KBM-7 (cell line): ENCODE measurements around the gene BACH1.

Experiments
- DNase-seq: peaks from one replicate; pipeline ENCODE4 v3.0.0-alpha.2; 2015
- in situ Hi-C: fragments of 300-500 bp; cut with MboI; formaldehyde crosslinking; loops from 2 replicates; pipeline ENCODE4 v1.14.3; 2020; ENCODE audit warnings: low sequenced_read_pairs, low pct_unique_long_range_greater_than_20kb, mixed read lengths

Gene BACH1

DNA sequence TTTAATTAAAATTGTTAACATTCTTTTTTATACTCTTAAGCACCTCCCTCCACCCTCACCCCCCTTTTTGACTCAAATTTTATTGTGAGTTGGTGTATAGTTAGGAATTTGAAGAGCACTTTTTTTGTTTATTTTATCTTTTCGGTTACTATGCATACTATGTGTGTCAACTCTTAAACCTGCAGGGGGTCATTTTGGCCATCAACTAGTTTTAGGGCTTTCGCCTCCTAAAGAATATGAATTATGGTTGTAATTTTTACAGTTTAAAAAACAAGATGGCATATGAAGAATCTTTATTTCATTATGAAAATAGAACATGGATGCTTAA is 9.7 kb downstream of the BACH1 start:
- in situ Hi-C loops: no loop called here

DNA sequence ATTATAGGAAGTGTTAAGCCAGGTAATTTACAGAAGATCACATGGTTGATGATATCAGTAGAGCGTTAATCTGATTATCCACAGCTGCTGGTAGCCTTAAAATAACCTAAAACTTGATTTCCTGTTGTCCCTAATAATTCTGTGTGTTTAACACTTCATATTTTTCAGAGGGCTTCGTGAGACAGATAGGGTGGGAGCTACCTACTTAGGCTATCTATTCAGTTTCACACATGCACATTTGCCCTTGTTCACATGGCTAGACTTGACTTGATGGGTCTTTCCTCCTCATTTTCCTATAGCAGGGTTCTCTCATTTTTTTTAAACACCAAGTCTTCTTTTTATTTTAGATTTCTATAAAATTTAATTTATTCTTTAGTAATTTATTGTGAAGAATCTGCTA is 11.0 kb downstream of the BACH1 start:
- no peak for DNase-seq
- in situ Hi-C loops: no loop called here

More for the DNA sequence above, 9.7 kb downstream of the BACH1 start:
- no peak for DNase-seq

DNA sequence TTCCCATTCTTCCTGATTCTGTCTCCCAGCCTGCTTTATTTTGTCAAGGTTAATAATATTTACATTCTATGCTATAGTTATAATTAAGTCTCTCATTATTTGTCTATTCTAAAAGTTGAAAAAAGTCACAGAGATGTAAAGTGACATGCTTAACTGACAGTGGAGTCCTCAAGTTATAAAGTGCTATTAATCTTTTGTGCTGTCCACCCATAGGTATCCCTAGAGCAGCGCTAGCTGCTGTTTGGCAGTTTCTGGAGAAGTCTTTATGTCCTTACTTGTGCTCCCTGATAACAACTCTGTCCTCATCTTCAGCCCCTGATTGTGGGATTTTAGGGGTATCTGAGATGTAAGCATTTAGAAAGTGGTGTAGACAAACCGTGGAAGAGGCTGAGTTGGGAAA is 13.1 kb downstream of the BACH1 start:
- in situ Hi-C loops: no loop called here
- DNase-seq: no peak

DNA sequence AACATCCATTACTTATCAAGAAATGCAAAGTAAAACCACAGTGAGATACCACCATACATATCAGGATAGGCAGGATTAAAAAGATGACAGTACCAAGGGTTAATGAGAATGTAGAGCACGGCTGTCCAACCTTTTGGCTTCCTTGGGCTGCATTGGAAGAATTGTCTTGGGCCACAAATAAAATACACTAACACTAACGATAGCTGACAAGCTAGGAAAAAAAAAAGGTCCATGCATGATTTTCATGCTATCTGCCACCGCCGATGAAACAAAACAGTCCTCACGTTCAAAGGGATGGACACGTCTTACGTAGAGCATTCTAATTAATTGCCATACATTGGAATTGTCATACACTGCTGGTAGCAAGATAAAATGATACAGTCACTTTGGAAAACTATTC is 14.3 kb downstream of the BACH1 start:
- in situ Hi-C loops: no loop called here
- no peak for DNase-seq

DNA sequence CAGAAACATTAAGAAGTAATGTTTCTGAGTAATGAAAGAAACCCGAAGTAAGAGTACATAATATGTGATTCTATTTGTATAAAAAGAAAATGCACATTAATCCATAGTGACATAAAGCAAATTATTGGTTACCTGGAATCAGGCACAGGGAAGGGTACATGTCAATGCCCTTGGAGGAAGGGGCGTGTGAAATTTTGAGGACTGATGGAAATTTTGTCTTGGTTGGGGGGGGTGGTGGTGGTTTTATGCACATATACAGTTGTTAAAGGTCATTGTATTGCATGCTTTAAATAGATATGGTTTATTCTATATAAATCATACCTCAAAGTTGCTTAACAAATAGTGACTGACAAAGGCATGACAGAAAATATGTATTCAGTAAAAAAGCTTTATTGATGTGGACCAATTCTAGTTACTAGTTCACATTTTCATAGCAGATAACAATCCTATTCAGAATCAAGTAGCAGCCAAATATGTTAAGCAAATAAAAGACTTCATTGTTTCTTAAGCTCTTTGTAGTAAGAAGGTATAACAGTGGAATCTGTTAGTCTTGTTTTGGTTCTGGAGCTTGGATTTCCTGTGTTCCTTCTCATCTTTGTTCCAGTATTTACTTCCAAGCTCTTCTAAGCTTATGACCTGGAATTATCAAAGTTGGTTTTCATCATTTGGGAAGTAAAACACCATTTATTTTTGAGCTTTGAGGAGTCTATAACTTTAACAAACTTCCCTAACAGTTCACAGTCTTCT is 15.1 kb downstream of the BACH1 start:
- in situ Hi-C loops: no loop called here

DNA sequence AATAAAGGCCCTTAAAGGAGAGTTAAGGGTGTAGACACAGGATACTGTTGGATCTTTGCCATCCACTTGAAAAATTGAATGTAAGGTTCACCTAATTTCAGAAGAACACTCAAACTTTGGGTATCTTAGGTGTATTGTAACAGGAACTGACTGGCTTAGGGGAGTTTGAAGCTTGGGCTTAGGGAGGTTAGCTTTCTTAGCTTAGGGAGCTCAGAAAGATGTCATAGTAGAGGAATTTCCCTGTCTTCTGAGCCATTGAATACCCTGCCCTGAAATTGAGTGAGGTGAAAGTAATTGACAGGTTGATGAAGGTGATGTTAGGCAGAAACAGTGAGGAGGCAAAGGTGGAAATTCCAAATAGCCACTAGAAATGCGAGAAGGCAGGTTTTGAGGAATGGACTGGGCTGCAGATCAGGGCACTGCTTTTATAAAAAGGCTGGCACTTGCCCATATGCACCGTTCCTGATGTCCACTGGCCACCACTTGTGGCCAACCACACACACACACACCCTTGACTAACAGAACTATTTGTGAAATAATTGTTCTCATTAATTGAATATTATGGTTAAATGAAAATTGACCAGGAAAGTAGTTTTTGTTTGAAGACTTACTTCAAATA is 16.5 kb downstream of the BACH1 start:
- in situ Hi-C loops: no loop called here
- DNase-seq: no peak

More for the DNA sequence above, 15.1 kb downstream of the BACH1 start:
- DNase-seq: no peak

DNA sequence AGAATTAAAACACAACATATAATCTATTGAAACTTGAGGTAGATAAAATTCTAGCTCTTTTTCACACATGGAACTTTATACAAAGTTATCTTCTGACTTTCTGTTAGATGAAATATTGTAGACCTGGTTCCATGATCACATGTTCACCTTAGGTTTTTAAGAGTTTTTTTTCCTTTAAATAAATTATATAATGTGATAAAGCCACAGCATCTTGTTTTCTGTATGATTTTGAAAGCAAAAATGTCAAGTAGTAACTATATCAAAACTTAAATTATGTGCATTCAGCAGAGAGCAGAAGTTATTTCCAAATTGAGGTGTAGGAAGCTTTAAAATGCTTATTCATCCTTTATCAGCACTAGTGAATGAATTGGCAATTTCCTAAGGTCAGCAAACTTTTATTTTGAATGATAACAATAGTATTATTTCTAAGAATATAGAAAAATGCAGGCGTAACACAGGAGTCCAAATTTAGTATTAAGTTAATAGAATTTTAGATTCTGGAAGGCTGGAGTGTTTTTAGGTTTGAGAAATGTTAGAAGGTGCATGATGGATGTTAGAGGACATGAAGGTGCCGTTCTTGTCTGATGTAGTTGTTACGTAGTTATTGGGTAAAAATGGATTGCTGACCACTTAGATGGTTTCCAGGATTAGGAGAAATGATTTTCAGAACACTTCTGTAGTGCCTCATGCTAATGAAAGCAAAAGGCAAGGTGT is 17.5 kb downstream of the BACH1 start:
- no peak for DNase-seq
- in situ Hi-C loops: no loop called here

DNA sequence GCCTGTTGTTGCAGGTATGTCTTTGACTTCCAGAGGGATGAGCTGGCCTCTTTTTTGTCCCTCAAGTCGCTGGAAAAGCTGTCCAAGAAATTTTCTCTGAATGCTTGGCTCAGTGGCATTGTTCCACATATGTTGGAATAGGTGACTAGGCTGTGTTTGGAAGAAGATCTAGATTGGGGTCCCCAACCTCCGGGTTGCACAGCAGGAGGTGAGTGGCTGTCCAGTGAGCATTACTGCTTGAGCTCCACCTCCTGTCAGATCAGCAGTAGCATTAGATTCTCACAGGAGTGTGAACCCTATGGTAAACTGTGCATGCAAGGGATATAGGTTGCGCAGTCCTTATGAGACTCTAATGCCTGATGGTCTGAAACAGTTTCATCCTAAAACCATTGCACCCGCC is 18.1 kb downstream of the BACH1 start:
- no peak for DNase-seq
- in situ Hi-C loops: no loop called here

DNA sequence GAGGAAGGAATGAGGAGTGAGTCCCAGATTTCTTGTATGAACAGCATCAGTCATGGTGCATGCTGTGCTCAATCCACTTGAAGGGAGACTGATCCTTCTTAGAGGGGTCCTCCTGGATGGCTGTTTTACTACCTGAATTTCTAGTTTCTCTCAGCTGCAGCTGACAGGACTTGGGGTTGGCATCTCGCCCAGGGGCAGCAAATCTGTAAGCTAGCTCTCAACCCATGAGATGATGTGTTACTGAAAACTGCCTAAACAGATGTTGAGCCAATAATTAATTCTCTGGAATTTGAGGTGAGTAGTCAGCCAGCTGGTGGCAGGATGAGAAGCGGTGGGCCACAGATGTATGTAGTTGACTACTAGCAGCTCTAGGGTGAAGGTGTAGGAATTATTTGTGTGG is 19.6 kb downstream of the BACH1 start:
- in situ Hi-C loops: no loop called here
- no peak for DNase-seq

DNA sequence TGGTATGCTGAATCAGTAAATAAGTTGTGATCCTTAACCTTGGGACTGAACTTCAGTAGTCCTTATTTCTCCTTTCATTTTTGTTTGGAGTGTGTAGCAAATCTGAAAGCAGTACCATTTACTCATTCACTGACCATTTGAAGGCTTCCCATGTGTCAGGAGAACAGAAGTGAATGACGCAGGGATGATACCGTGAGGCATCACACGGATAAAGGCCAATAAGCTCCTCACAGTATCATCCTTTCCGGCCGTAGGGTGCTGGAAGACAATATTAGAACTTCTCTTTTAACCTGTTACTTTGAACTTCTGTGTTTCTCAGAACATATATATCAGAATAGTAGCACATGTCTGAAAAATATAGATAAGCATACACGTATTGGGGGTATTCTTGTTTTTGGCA is 21.3 kb downstream of the BACH1 start:
- in situ Hi-C loops: no loop called here
- DNase-seq: no peak

DNA sequence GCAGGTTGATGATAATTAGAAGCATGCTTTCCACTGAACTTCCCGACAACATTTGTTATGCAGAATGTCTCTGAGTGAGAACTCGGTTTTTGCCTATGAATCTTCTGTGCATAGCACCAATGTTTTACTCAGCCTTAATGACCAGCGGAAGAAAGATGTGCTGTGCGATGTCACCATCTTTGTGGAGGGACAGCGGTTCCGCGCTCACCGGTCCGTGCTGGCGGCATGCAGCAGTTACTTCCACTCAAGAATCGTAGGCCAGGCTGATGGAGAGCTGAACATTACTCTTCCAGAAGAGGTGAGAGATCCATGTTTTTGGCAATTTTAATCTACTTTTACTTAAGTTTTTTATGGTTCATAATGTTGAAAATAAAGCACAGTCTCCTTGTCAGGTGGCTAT is 22.5 kb downstream of the BACH1 start:
- in situ Hi-C loops: no loop called here
- DNase-seq: no peak

DNA sequence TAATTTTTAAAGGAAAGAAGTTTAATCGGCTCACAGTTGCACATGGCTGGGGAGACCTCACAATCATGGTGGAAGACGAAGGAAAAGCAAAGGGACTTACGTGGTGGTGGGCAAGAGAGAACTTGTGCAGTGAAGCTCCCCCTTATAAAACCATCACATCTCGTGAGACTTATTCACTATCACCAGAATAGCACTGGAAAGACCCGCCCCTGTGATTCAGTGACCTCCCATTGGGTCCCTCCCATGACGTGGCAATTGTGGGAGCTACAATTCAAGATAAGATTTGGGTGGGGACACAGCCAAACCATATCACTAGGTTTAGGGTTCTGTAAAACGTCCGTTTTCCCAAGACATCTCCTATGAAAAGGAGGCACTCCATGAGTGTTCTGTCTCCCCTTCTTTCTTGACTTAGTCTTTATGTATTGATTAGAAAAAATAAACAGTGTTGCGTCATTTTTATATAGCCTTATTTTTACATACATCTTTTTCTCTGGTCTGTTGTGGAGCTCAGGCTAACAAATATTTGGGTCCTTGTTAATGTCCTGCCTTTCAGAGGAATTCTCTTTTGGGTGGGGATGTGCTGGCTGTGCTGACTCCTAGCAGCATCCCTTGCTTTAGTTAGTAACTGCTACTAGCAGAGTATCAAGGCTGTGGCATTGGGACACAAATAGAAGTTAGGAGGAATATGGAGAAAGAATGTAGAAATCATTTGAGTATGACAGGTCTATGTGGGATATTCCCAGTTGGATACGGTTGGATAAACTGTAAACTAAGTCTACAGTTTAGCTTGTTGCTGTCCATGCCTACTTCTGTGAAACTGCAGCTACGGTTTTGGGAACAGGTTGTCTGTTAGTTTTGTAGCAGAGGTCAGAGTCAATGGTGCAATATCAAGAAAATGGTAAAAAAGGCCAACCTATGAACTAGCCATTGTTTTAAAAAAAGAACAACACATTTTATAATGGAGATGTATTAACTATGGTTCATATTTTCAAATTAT is 23.5 kb downstream of the BACH1 start:
- DNase-seq: no peak
- in situ Hi-C loops: no loop called here

DNA sequence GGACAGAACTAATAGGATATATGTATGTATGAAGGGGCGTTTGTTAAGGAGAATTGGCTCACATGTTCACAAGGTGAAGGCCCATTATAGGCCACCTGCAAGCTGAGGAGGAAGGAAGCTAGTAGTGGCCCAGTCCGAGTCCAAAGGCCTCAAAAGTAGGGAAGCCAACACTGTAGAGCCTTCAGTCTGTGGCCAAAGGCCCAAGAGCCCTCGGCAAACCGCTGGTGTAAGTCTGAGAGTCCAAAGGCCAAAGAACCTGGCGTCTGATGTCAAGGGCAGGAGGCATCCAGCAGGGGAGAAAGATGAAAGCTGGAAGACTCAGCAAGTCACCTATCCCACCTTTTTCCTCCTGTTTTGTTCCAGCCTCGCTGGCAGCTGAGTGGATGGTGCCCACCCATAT is 24.5 kb downstream of the BACH1 start:
- in situ Hi-C loops: no loop called here
- DNase-seq: no peak

DNA sequence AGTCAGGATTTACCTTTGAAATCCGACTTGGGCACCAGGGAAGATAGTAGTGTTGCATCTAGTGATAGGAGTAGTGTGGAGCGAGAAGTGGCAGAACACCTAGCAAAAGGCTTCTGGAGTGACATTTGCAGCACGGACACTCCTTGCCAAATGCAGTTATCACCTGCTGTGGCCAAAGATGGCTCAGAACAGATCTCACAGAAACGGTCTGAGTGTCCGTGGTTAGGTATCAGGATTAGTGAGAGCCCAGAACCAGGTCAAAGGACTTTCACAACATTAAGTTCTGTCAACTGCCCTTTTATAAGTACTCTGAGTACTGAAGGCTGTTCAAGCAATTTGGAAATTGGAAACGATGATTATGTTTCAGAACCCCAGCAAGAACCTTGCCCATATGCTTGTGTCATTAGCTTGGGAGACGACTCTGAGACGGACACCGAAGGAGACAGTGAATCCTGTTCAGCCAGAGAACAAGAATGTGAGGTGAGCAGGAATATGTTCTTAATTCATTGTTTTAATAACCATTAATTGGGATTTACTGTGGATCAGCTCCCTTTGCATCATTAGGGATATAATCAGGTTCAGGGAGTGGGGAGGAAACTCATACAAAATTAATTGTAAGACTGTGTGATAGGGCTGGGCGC is 28.3 kb downstream of the BACH1 start:
- in situ Hi-C loops: no loop called here
- DNase-seq: no peak

DNA sequence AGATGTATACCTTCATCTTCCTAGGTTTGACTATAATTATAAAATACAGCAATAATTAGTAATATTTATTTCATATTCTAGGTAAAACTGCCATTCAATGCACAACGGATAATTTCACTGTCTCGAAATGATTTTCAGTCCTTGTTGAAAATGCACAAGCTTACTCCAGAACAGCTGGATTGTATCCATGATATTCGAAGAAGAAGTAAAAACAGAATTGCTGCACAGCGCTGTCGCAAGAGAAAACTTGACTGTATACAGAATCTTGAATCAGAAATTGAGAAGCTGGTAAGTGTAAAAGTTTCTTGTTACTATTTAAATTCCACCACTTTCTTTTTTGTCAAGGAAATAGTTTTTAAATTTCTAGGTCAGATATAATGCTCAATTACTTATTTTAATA is 30.7 kb downstream of the BACH1 start:
- no peak for DNase-seq

DNA sequence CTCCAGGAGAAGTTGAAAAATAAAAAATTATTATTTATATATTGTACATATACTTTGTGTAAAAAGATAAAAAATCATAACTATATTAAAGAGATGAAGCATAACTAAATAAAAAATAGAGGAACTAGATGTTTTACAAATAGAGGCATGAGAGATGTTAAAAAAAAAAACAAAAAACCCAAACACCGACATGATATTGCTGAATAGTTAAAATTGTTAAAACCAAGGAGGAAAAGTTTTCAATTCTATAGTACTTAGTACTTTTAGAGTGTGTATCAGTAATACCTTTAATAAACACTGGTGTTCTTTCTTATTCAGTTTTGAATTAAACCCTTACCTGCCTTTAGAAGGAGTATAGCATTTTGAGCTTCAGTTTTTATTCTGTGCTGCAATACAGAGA is 32.1 kb downstream of the BACH1 start:
- no peak for DNase-seq
- in situ Hi-C loops: no loop called here

More for the DNA sequence above, 30.7 kb downstream of the BACH1 start:
- in situ Hi-C loops: no loop called here

DNA sequence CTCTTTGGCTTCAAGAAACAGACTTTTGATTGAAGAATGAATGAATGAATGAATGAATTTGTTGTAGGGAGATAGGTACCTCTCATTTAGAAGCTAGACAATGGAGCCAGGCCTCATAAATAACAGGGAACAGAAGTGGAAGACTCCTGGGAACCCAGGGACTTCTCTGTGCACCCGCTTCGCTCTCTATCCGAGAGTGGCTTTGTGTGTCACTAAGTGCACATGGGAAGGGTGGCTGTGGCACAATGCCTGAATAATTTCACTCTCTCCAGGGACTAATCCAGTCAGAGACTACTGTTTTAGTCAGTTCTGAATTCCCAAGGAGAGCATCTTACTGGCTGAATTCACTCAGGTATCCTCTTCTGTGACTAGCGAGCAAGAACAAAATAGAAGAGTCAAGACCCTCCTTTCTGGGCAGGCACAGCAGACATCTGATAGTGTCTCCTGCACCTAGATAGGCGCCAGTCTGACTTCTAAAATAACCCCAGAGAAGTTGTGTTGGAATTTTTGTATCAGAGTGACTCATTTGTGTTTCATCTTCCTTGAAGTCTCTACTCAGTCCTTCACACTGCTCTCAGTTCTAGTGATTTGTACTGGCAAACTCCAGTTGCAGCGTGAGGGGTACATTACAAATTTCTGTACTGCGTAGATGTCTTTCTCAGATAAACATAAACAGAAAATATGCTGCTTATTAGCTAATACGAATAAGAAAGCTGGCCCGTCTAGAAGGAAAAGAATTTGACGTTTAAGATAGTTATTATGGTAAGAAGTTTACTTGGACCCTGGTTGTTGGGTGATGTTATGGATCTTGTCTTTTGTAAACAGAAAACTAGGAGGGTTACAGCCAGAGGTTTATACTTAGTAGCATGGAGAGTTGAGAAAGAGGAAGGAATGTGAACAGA is 34.0 kb downstream of the BACH1 start:
- in situ Hi-C loops: no loop called here
- DNase-seq: no peak

DNA sequence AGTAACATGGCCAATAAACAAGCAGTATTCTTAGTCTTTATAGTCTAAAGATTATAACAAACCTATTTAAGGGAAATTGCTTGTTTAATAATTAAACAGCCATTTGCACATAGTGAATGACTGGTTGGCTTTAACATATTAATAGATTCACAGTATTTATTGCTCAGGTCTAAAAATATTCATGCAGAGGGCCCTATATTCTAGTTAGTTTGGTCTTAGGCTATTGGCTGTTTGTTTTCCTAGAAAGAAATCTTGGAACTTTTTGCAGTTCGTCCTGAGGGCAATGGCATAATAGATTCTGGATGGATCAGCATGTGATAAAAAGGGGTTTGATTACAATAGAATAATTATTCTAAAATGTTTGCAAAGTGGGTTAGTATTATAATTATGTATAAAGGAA is 34.7 kb downstream of the BACH1 start:
- in situ Hi-C loops: no loop called here
- DNase-seq: no peak
